HG02938 (cell line): ENCODE results near the gene SNRNP48.

Source experiments
- ATAC-seq: cut with Tn5 transposase; IDR thresholded peaks from one replicate; pipeline ENCODE4 v1.9.1; 2021; ENCODE audit warnings: mild to moderate bottlenecking, moderate library complexity; ENCODE audit not compliant: unreplicated experiment

Gene SNRNP48

DNA sequence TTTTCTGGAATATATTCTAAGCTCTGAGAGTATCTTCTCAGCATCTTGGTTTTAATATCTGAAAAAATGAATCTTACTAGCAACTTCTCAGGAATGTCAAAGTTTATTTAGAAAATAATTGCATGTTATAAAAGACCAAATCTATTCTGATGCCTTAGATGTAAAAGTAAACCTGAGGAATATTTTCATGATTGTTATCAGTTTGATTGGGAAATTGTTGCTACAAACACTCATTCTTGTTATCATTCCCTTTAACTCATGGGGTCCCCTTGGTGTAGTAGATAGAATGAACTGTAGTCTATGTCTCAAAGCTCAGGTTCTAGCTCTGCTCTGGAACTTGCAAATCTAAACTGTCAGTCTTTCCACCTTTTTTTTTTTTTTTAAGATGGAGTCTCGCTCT lies 50.0 kb downstream of the SNRNP48 start:
- no peak for ATAC-seq

DNA sequence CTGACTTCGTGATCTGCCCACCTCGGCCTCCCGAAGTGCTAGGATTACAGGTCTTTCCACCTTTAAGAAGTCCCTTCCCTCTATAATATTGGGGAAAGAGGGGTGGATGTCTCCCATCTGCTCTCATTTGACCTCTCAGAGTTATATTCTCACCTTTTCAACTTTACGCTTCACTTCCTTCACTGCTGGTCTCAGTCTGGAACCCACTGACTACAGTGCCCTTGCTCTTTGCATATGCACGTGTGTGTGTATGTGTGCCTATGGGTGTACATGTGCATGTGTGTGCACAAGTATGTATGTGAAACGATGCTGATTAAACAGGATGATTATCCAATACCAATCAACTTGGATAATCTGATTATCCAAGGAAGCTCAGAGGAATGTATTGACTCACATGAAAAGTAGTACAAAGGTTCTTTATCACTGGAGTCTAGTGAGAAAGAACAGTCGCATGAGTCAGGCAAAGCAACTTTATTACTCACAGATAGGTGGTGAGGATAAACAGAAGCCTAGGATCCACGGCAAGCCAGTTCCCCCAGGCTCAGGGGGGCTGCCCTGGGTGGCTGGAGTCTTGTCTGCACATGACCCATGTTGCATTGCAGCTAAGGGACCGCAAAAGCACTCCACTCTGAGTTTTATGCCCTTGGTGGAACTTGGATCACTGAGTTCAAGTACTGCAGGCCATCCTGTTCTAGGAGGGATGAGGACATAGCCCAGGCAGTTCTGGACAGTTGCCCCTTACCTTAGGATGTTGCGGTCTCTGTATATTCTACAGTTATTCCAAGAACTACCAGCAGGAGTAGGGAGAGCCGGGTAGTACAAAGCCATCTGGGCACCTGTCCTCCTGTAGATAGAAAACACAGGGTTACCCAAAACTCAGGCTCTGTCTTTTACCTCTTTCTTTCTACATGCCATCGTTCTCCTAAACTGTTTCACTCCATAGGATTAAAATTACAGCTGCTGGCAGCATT lies 50.9 kb downstream of the SNRNP48 start:
- ATAC-seq: no peak

DNA sequence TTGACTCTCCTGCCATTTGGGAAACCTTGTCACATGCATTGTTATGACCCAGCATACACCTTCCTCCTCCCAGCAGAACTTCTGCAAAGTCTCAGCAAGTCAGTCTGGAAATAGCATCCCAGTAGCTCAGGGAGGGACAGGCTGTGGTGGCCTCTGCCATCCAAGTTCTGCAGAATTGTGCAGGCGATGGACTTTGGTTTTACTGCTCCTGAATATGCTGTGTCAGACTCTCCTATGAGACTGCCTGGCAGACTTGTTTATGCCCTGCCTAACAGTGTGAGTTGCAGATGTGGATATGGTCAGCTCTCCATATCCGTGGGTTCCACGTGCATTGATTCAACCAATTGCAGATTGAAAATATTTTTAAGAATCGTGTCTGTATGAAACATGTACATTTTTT lies 52.8 kb downstream of the SNRNP48 start:
- ATAC-seq: no peak

GRCh38 chr6:7644417-7644816 lies 54.4 kb downstream of the SNRNP48 start:
- no peak for ATAC-seq

- no peak for ATAC-seq
Measured at GRCh38 chr6:7646394-7646793, 56.4 kb downstream of the SNRNP48 start.

DNA sequence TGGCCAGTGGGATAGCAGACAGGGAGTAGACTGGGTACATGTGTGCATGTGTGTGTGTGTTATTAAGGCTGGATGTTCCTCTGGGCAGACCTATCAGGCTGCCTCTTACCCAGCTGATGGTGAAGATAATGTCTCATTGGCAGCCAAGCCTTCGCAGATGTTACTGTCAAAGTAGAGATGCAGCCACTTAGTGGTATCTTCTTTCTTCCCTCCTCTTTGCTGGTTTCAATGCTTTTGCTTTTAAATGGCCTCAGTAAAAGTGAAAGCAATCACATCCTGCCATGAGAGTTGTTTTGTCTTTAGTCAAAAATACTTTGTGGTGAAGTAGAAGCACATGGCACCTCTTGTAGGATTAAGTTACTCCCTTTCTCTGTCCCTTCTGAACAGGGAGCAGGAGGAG lies 57.5 kb downstream of the SNRNP48 start:
- ATAC-seq: no peak

GRCh38 chr6:7649037-7649810 lies 59.2 kb downstream of the SNRNP48 start:
- no peak for ATAC-seq

DNA sequence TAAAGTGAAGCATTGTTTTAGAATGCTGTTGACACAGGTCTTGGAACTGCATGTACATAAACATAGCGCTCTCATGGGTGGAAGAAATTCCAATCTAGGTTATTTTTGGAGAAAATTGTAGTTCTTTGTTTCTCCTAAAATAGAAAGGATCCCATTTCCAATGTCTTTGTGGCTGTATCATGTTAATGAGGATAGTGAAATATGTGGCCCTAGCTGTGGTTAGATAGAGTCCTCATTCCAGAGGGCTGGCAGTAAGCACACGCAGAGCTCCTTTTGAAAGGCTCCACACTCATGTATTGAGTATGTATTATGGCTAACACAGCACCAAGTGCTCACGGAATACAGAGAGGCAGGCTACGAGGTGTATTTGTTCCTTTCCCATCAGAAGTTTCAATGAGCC lies 60.9 kb downstream of the SNRNP48 start:
- no peak for ATAC-seq

DNA sequence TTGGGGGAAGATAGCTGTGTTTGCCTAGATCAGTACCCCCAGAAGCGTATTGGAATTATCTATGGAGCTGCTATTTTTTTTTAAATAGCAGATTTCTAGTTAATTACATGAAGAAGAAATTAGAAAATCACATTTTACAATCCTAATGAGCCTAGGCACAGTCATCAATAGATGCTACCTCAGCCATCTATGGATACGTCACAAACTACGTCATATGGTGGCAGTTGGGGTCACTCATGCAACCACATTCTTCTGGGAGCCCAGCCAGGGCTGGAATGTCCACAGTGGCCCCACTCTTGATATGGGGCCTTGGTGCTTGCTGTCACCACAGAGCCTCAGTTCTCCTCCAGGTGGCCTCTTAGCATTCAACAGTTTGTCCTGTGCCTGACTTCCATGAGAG lies 63.0 kb downstream of the SNRNP48 start:
- ATAC-seq: no peak

DNA sequence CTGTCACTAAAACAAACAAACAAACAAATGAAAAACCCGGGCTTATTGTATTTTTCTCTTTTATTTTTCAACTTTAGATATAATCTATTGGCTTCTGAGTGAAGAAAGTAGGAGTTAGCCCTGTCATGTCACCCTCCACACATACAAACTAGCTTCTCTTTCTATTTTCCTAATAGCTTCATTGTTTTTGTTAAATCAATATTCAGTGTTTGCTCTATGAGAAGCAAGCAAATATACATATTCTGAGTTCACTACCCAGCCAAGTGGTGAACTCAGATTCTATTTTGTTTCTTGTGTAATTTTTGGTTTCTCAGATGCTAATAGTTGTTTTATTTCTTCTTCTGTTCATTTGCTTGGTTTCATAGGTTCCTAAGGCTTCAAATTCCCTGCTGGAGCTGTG lies 66.4 kb downstream of the SNRNP48 start:
- ATAC-seq: no peak

GRCh38 chr6:7658543-7658942 lies 68.5 kb downstream of the SNRNP48 start:
- no peak for ATAC-seq

DNA sequence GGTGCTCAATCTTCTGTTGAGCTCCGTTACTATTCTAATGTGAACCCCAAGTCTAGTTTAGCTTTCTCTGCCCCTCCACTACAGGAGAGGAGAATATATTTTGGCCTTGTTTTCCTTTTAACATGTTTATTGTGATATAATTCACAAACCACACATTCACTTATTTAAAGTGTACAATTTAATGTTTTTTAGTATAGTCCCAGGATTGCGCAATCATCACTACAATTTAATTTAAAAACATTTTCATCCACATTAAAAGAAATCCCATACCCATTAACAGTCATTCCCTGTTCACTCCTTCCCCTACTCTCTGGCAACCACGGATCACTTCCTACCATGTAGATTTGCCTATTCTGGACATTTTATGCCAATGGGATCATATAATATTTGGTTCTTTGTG lies 71.4 kb downstream of the SNRNP48 start:
- ATAC-seq: no peak
